ENCODE measurements around the gene DISC1. TPM values are rescaled to one million over a fixed set of nuclear protein-coding genes. Genes with fewer than 3 reads are reported as not detected.
"Not testable (repeated sequence)": the region's sequence is repeated elsewhere in the genome, so short reads cannot be mapped to it uniquely, and the experiment has no call there.

DISC1 gene
- total RNA-seq, 2 donors from 2014 or later = 2.3 to 7.0 TPM

DNA sequence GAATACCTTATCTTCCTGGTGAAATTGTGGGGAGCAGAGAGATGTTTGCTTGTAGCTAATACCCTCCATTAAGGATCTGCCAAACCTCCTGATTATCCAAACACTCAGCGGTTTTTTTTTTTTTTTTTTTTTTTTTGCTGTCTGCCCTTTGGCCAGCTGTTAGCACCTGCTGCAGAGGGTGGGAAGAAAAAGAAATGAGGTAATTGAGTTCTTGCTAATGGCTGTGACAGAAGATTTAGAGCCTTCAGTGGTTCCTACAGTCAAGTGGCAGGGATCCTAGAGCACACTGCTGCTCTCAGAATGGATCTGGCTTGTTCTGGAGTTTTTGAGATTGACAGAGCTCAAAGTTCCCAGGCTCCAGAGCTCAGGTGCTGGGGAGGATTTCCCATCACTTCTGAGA, 342.5 kb downstream of the DISC1 start:
- 25 to 44% methylated on average over 1 of the region's 1 CpG for WGBS, 2 donors
- no peak for ATAC-seq
- no peak for DNase-seq

DNA sequence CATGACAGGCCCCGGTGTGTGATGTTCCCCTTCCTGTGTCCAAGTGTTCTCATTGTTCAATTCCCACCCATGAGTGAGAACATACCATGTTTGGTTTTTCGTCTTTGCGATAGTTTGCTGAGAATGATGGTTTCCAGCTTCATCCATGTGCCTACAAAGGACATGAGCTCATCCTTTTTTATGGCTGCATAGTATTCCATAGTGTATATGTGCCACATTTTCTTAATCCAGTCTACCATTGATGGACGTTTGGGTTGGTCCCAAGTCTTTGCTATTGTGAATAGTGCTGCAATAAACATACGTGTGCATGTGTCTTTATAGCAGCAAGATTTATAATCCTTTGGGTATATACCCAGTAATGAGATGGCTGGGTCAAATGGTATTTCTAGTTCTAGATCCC, 343.2 kb downstream of the DISC1 start:
- H3K27me3 ChIP-seq; ATAC-seq; H3K27ac ChIP-seq; H3K4me3 ChIP-seq; DNase-seq; H3K36me3 ChIP-seq (replicated peaks in 1 of 2; ENCODE audit: insufficient read depth in 1 of 2, low read depth in 2 of 2); intact Hi-C loops (cut with DNase I); H3K9me3 ChIP-seq; H3K4me1 ChIP-seq: not testable (repeated sequence)
- 88% methylated on average over 5 of the region's 5 CpGs for WGBS, 2 donors

More for the DNA sequence above, 342.5 kb downstream of the DISC1 start:
- TF ChIP-seq POLR2A (IDR thresholded peaks at IDR 0.05) = no peak
- TF ChIP-seq, protein P1, sequence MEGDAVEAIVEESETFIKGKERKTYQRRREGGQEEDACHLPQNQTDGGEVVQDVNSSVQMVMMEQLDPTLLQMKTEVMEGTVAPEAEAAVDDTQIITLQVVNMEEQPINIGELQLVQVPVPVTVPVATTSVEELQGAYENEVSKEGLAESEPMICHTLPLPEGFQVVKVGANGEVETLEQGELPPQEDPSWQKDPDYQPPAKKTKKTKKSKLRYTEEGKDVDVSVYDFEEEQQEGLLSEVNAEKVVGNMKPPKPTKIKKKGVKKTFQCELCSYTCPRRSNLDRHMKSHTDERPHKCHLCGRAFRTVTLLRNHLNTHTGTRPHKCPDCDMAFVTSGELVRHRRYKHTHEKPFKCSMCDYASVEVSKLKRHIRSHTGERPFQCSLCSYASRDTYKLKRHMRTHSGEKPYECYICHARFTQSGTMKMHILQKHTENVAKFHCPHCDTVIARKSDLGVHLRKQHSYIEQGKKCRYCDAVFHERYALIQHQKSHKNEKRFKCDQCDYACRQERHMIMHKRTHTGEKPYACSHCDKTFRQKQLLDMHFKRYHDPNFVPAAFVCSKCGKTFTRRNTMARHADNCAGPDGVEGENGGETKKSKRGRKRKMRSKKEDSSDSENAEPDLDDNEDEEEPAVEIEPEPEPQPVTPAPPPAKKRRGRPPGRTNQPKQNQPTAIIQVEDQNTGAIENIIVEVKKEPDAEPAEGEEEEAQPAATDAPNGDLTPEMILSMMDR (IDR thresholded peaks at IDR 0.05) = no peak
- no peak overlapping the region for H3K4me3 ChIP-seq
- H3K27me3 ChIP-seq = no peaks in the 10 kb centered on the region
- no peaks in the 10 kb centered on the region for H3K9me3 ChIP-seq
- intact Hi-C loops (cut with DNase I) = no loop called here
- no peaks in the 10 kb centered on the region for H3K4me1 ChIP-seq
- no peaks in the 10 kb centered on the region for H3K36me3 ChIP-seq (replicated peaks in 1 of 2; ENCODE audit: insufficient read depth in 1 of 2, low read depth in 2 of 2)
- no peak overlapping the region for H3K27ac ChIP-seq

DNA sequence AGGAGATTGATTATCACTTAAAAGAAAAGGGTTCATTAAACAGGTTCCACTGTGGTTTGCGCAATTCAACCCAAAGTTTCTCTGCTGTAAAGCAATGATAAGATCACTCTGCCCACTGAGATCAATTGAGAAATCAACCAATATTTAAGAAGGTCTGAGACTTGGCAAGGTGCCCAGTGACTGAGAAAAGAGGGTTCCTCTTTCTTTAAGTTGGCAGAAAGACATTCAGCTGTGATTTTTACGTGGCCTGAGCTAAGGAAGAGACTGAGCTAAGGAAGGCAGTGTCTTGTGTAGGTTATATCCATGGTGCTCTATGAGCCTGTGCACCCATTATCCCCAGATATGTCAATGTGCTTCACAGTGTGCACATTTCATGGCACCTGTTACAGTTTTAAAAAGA, 344.1 kb downstream of the DISC1 start:
- Histone ChIP-seq H3K4me3 (no peak overlapping the region), H3K27ac (no peak overlapping the region), H3K36me3 (replicated peaks in 1 of 2; ENCODE audit: insufficient read depth in 1 of 2, low read depth in 2 of 2) (no peaks in the 10 kb centered on the region), H3K9me3 (no peaks in the 10 kb centered on the region), H3K4me1 (no peaks in the 10 kb centered on the region), H3K27me3 (no peaks in the 10 kb centered on the region)
- ATAC-seq = no peak
- TF ChIP-seq, protein P1 (IDR thresholded peaks at IDR 0.05) = no peak
- TF ChIP-seq POLR2A (IDR thresholded peaks at IDR 0.05) = no peak
- 63 to 78% methylated on average over 2 of the region's 2 CpGs for WGBS, 2 donors
- DNase-seq = peak in 2 of 4 donors; percentile 9 to 44
- intact Hi-C loops (cut with DNase I) = no loop called here

DNA sequence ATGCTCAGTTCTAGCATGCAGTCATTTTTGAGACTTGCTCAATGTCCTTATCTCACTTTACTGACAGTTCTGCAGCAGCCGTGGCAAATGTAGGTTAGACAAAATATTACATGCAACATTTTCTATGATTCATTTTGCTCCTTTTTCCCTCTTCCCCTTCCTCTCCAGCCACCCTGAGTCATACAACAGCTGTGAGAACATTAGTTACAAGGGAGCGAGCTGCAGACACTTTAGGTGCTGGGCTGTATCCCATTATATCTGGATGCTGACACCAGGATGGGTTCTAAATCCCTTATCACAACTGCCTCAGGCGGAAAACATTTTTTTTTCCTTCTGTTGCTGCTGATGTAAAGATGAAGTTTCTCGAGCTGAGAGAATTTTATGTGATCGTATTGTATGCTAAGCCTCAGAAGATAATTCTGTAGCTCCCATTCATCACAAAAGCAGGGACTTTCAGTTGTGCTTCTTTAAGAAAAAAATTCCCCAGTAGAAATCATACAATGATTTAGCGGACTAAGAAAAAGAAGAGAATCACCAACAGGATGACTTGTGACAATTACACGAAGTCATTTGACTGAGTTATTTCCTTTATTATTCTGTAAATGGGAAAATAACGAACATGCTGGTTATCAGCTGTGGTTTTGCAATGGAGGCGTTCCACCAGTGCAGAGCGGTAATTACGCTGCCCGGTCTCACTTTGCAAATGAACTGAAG, 345.0 kb downstream of the DISC1 start:
- 60 to 76% methylated on average over 12 of the region's 12 CpGs for WGBS, 2 donors
- Histone ChIP-seq H3K27ac (no peak overlapping the region), H3K27me3 (no peaks in the 10 kb centered on the region), H3K36me3 (replicated peaks in 1 of 2; ENCODE audit: insufficient read depth in 1 of 2, low read depth in 2 of 2) (no peaks in the 10 kb centered on the region), H3K4me1 (no peaks in the 10 kb centered on the region), H3K9me3 (no peaks in the 10 kb centered on the region), H3K4me3 (no peak overlapping the region)
- DNase-seq (no peak), ATAC-seq (no peak)
- TF ChIP-seq POLR2A (IDR thresholded peaks at IDR 0.05) = no peak
- TF ChIP-seq, protein P1 (IDR thresholded peaks at IDR 0.05) = no peak
- intact Hi-C loops (cut with DNase I) = no loop called here

DNA sequence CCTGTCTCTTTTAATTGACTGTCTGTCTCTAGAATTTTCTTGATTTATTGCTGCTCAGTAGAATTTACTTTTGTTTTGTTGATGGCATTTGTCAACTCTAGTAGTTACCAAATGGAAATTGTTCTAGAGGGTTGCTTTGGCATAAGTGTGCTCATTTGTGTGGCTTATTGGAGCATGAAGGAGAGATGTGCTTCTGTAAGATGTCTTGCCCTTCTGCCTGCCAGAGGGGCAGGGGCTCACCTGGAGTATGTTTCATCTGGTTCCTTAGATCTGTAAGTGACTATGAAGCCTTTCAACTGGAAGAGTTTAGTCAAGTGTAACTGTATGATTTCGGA, 345.5 kb downstream of the DISC1 start:
- DNase-seq = no peak
- no peak overlapping the region for H3K4me3 ChIP-seq
- intact Hi-C loops (cut with DNase I) = no loop called here
- no peaks in the 10 kb centered on the region for H3K9me3 ChIP-seq
- no peak overlapping the region for H3K27ac ChIP-seq
- WGBS, 2 donors = 58 to 81% methylated on average over 1 of the region's 1 CpG
- no peaks in the 10 kb centered on the region for H3K36me3 ChIP-seq (replicated peaks in 1 of 2; ENCODE audit: insufficient read depth in 1 of 2, low read depth in 2 of 2)
- H3K27me3 ChIP-seq = no peaks in the 10 kb centered on the region
- TF ChIP-seq POLR2A (IDR thresholded peaks at IDR 0.05) = no peak
- H3K4me1 ChIP-seq = no peaks in the 10 kb centered on the region
- no peak for ATAC-seq

DNA sequence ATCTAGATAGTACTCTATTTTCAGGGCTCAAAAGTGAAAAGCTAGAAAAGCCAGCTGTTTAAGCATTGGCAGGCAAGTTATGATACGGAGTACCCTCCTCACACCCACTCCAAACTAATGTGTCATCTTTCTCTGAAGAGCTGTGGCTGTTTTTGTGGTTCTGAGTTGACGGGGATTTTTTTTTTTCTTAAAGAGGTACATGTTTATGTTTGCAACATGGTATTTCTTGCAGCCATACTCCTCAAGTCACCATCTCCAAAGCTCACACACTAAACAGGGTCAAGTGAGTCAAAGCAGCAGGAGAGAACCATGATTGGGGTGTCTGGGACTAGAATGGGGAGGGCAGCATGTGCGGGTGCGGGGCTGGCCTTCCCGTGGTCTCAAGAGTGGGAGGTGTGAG, 347.2 kb downstream of the DISC1 start:
- 86% methylated on average over 5 of the region's 5 CpGs for WGBS, 2 donors
- no peak for ATAC-seq
- TF ChIP-seq, protein P1 (IDR thresholded peaks at IDR 0.05) = no peak
- TF ChIP-seq POLR2A (IDR thresholded peaks at IDR 0.05) = no peak

More for the DNA sequence above, 347.2 kb downstream of the DISC1 start:
- Histone ChIP-seq H3K27ac (no peak overlapping the region), H3K4me1 (no peaks in the 10 kb centered on the region), H3K4me3 (no peak overlapping the region), H3K36me3 (replicated peaks in 1 of 2; ENCODE audit: insufficient read depth in 1 of 2, low read depth in 2 of 2) (no peaks in the 10 kb centered on the region), H3K9me3 (no peaks in the 10 kb centered on the region), H3K27me3 (no peaks in the 10 kb centered on the region)
- DNase-seq = no peak
- intact Hi-C loops (cut with DNase I) = no loop called here
